Type B pancreatic cell (in vitro differentiated cells): ENCODE data around the gene POLA1. TPM values are rescaled to one million over a fixed set of nuclear protein-coding genes. Genes with fewer than 3 reads are reported as not detected.

Source experiments
- DNase-seq: peaks from one replicate; pipeline ENCODE4 v3.0.0; 2021; ENCODE audit warnings: mixed read lengths; ENCODE audit not compliant: unreplicated experiment; ENCODE audit errors: extremely low spot score
- H3K27ac Mint-ChIP-seq: 2 replicates; pipeline ENCODE4 v1.8.0; 2021; ENCODE audit warnings: mild to moderate bottlenecking, mixed read lengths
- H3K27me3 Mint-ChIP-seq: 2 replicates; pipeline ENCODE4 v1.8.0; 2021; ENCODE audit warnings: mixed read lengths
- H3K36me3 Mint-ChIP-seq: 2 replicates; pipeline ENCODE4 v1.8.0; 2021; ENCODE audit warnings: mixed read lengths
- H3K4me1 Mint-ChIP-seq: one replicate; pipeline ENCODE4 v1.8.0; 2021; ENCODE audit warnings: mixed read lengths; ENCODE audit not compliant: unreplicated experiment
- H3K4me3 Mint-ChIP-seq: 2 replicates; pipeline ENCODE4 v1.8.0; 2021; ENCODE audit warnings: mild to moderate bottlenecking, mixed read lengths
- H3K9me3 Mint-ChIP-seq: 2 replicates; pipeline ENCODE4 v1.8.0; 2021; ENCODE audit warnings: mixed read lengths
- total RNA-seq: library from RNA; stranded (reverse); gene quantifications from 2 replicates; pipeline ENCODE4 v1.2.1, GENCODE V29; 2021; ENCODE audit warnings: low replicate concordance
- TF ChIP-seq, protein P1 (sequence below): fragments of 200-600 bp; sonication (generic); conservative IDR thresholded peaks from 2 replicates; pipeline ENCODE4 v1.5.0; 2021; ENCODE audit warnings: antibody characterized with exemption, mild to moderate bottlenecking

Gene POLA1
- total RNA-seq, 1 donor from 2014 or later = 44.4 TPM

DNA sequence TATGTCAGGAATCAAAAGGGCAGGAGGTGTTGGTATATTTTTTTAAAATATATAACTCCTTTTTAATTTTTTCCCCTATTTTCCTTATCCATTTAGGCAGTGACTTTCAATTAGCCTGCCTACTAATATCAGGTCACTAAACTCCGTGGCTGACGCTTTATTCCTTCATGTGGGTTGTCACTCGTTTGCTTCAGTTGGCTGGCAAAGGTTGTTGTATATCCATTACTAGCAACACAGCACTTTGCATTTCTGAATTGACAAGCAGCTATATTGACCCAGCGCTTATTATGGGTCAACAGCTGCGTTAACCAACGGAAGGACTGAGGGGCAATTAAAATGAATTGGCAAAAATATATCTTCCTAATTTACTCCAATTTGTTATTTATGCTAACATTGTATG is 234.4 kb downstream of the POLA1 start:
- peaks cover 18% of the 10 kb centered on the region for H3K36me3 Mint-ChIP-seq
- no peak for DNase-seq
- H3K4me3 Mint-ChIP-seq = no peak overlapping the region
- H3K4me1 Mint-ChIP-seq = no peaks in the 10 kb centered on the region
- no peaks in the 10 kb centered on the region for H3K27me3 Mint-ChIP-seq
- H3K27ac Mint-ChIP-seq = no peak overlapping the region
- TF ChIP-seq, protein P1, sequence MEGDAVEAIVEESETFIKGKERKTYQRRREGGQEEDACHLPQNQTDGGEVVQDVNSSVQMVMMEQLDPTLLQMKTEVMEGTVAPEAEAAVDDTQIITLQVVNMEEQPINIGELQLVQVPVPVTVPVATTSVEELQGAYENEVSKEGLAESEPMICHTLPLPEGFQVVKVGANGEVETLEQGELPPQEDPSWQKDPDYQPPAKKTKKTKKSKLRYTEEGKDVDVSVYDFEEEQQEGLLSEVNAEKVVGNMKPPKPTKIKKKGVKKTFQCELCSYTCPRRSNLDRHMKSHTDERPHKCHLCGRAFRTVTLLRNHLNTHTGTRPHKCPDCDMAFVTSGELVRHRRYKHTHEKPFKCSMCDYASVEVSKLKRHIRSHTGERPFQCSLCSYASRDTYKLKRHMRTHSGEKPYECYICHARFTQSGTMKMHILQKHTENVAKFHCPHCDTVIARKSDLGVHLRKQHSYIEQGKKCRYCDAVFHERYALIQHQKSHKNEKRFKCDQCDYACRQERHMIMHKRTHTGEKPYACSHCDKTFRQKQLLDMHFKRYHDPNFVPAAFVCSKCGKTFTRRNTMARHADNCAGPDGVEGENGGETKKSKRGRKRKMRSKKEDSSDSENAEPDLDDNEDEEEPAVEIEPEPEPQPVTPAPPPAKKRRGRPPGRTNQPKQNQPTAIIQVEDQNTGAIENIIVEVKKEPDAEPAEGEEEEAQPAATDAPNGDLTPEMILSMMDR = no peak
- H3K9me3 Mint-ChIP-seq = no peaks in the 10 kb centered on the region

DNA sequence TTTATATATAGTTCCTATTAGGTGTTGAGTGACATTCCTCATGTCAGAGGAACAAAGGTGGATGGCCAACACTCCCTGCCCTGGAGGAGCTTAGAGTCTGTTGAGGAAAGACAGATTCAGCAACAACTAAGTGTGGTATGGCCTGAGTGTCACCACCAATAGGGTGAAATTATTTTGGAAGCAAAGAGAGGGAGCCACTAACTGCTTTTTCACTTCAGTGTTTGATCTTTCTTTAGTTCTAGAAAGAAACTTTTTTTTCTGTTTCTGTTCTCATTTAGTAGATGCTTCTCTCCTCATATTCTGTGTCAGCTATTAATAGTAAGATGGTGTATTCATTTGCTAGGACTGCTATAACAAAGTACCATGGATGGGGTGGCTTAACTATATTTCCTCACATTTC is 240.6 kb downstream of the POLA1 start:
- no peak for DNase-seq
- Mint-ChIP-seq H3K27ac (no peak overlapping the region), H3K4me1 (no peaks in the 10 kb centered on the region), H3K4me3 (no peak overlapping the region), H3K27me3 (no peaks in the 10 kb centered on the region), H3K36me3 (peaks cover 14% of the 10 kb centered on the region), H3K9me3 (no peaks in the 10 kb centered on the region)
- TF ChIP-seq, protein P1 = no peak

DNA sequence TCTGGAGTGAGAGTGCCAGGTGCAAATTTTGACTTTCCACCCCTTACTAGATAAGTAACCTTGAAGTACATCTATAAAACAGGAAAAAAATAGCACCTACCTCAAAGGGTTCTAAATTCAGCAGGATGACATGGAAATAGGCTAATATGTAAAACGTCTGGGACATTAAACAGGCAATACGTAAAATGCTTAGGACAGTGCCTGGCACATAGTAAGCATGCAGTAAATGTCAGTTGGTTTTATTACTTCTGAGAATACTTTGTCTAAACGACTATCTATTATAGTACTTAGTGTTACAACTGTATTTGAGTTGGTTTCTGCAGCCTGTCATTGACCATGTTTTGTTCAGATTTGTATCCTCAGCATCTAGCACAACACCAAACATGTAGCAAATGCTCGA is 251.3 kb downstream of the POLA1 start:
- Mint-ChIP-seq H3K4me3 (no peak overlapping the region), H3K4me1 (no peaks in the 10 kb centered on the region), H3K27ac (no peak overlapping the region), H3K9me3 (no peaks in the 10 kb centered on the region), H3K36me3 (no peaks in the 10 kb centered on the region), H3K27me3 (no peaks in the 10 kb centered on the region)
- TF ChIP-seq, protein P1 = no peak
- DNase-seq = no peak

DNA sequence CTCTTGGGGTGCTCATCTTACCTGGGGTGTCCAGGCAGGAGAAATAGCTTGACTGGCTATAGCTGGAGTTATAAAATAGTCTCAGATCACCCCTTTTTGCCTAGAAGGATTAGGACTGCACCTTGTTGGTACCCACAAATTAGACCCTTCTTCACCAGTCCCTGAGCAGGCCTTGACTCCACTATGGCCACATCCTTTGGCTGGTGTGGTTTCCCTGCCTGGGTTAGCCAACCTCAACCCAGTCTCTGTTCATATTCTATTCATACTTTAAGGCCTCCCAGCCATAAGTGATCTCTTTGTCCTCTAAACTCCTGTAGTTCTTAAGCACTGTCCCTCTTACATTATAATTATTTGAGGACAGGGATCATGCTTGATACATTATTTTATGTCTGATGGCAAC is 252.7 kb downstream of the POLA1 start:
- no peak overlapping the region for H3K4me3 Mint-ChIP-seq
- no peak overlapping the region for H3K27ac Mint-ChIP-seq
- DNase-seq = no peak
- TF ChIP-seq, protein P1 = no peak
- no peaks in the 10 kb centered on the region for H3K9me3 Mint-ChIP-seq
- no peaks in the 10 kb centered on the region for H3K27me3 Mint-ChIP-seq
- no peaks in the 10 kb centered on the region for H3K4me1 Mint-ChIP-seq
- H3K36me3 Mint-ChIP-seq = no peaks in the 10 kb centered on the region

DNA sequence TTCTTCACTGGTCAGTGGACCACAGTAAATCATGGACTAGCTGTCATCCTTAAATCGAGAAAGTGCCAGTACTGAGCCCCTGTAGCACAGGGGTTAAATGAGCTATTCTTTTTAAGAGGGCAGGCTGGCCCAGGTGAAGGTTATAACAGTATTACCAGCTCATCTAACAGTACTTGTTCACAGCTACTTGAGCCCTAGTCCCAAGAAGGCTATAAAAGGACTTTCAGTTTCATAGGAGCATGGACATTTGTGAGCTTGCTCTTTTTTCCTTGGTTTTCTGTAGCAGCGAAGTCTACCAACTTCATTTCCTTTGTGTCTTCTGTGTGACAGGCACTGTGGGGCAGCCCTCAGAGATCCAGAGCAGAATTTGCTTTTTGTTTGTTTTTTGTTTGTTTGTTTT is 261.0 kb downstream of the POLA1 start:
- no peaks in the 10 kb centered on the region for H3K27me3 Mint-ChIP-seq
- TF ChIP-seq, protein P1 = no peak
- H3K27ac Mint-ChIP-seq = no peak overlapping the region
- peaks cover 4% of the 10 kb centered on the region for H3K9me3 Mint-ChIP-seq
- DNase-seq = no peak
- H3K36me3 Mint-ChIP-seq = peaks cover 14% of the 10 kb centered on the region
- peaks cover 6% of the 10 kb centered on the region for H3K4me1 Mint-ChIP-seq
- no peak overlapping the region for H3K4me3 Mint-ChIP-seq

DNA sequence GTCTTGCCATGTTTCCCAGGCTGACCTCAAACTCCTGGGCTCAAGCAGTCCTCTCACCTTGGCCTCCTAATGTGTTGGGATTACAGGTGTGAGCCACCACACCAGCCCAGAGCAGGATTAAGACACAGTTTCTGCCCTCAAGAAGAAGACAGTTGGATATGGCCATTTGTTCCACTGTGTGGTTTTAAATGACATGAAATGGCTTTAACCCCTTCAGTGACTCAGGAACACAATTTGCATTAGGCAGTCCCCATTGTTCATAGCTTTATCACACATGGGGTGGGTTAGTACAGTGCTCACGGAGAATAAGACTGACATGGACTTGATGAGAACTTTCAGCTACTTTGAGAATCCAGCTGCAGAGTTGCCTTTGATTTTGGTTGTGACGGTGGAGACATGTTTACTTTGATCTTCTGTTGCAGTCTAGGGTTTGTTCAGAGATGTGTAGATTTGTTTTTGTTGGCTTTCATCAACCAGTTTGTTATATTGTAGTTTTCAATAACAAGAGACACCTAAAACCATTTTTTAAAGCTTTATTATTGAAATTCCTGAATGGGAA is 261.7 kb downstream of the POLA1 start:
- no peak overlapping the region for H3K4me3 Mint-ChIP-seq
- H3K36me3 Mint-ChIP-seq = peaks cover 18% of the 10 kb centered on the region
- TF ChIP-seq, protein P1 = no peak
- peaks cover 4% of the 10 kb centered on the region for H3K9me3 Mint-ChIP-seq
- no peak overlapping the region for H3K27ac Mint-ChIP-seq
- peaks cover 6% of the 10 kb centered on the region for H3K4me1 Mint-ChIP-seq
- H3K27me3 Mint-ChIP-seq = no peaks in the 10 kb centered on the region
- no peak for DNase-seq
